HG03558 (cell line): ENCODE data around the gene RBKS.
"Not testable (repeated sequence)": the region's sequence is repeated elsewhere in the genome, so short reads cannot be mapped to it uniquely, and the experiment has no call there.

Experiments
- ATAC-seq: cut with Tn5 transposase; IDR thresholded peaks from one replicate; pipeline ENCODE4 v1.9.1; 2021; ENCODE audit warnings: moderate number of reproducible peaks; ENCODE audit not compliant: unreplicated experiment; ENCODE audit errors: extremely low read depth

Gene RBKS

DNA sequence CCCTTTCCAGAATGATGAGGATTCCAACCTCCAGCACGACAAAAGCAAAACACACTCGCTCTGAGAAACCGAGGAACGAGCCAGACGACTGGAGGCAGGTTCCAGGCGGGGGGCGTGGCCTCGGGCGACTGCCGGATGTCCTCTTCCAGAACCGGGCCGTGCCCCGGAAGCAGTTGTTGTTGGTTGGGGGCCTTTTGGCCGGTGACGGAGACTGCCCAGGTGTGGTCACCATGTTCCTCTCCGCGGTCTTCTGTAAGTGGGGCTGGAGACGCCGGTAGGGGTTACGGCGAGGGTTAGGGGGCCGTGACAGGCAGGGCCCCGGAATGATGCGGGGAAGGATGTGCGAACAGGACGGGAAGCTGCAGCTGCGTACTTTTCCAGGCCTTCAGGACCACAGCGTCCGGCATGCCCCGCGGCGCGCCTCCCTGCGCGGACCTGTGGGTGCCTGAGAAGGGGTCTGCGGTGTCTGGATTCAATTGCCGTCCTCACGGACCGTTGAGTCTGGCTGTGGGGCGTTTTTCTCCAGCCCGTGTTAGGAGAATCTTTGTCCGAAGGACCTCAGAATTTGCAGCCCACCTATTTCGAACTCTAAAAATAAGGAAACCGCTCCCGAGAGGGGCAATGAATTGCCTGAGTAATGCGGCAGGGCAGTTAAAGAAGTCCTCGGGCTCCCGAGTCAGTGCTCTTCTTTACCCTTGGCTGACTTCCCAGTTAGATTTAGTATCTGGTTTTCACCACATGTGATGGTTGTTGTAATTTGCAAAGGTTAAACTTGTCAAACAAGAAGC, 118.4 kb downstream of the RBKS start, which contains the start of gene MRPL33:
Gene MRPL33 (plus strand): TSS at position 172 of the 788 bp plus-strand sequence. CDS start 59 bp downstream, at position 231.
- peak; percentile 86 for ATAC-seq

DNA sequence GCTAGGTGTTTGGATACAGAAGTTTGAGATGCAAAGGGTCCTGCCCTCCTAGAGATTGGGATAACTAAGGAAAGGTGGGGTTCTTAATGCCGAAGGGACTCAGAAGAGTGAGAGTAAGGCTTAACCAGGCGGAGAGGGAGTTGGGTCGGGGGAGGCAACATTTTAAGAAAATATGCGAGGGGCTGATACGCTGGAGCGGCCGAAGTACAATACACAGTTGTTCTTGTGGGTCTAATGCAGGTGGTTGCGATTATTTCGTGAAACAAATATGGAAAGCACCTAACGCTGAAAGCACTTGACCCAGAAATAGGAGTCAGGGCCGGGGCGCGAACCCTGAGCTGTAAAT, 119.0 kb downstream of the RBKS start:
- ATAC-seq = no peak

DNA sequence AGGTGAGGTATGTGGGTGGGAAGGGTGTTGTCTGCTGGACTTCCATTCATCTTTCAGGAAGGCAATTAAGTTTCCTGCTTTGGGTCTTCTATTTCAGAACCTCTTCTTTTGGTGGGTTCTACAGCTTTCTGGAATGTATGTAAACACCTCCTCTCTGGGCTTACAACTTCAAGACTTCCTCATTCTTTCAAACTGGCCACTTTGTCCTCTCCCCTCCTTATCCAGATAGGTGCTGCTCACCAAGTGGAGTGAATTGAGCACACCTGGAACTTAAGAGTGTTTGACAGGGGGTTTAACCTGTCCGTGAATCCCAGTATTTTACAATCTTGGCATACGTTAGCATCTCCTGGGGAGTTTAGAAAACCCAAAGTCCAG, 123.9 kb downstream of the RBKS start:
- ATAC-seq = no peak

DNA sequence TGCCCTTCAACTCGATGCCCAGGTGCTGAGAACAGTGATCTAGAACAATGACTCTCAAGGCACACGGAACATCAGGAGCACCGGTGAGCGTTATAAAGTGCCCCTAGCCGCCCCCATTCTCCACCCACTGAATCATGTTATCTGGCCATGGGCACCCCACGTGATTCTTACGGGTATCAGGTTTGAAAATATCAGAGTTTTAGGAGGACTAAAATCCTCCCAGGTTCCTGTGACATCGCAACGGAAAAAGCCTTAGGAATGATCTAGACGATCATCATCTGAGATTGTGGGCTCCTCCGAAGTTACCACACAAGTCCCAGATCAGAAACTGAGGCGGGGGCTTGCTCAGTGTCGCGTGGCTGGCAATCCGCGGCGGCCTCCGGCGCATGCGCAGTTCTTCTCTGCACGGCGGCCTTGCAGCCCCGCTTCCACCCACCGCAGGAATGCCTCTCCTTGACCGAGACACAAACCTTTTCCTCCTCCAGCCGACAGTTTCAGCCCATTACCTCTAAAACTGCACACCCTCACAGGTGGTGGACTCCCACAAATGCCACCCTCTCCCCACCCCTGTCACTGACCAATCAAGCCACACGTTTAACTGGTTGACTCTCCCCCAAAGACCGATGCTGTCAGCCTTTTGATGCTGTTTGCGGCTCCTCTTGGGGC, 124.4 kb downstream of the RBKS start:
- ATAC-seq = no peak

DNA sequence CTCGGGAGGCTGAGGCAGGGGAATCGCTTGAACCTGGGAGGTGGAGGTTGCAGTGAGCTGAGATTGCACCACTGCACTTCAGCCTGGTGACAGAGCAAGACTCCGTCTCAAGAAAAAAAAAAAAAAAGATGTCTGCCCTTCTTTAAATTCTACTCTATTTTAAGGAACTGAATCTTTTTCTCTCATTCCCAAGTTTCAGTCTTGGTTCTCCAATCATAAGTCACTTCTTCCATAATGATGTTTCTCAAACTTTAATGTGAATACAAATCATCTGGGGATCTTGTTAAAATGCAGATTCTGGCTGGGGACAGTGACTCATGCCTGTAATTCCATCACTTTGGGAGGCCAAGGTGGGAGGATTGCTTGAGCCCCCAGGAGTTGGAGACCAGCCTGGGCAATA, 125.7 kb downstream of the RBKS start:
- ATAC-seq = not testable (repeated sequence)

DNA sequence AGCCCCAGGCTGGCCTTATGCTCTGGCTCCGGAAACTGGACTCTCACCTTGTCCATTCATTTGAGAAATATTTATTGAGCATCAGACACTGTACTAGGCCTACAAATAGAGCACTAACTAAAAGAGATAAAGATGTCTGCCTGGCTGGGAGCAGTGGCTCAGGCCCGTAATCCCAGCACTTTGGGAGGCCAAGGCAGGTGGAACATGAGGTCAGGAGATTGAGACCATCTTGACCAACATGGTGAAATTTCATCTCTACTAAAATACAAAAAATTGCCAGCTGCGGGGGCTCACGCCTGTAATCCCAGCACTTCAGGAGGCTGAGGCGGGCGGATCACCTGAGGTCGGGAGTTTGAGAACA, 126.3 kb downstream of the RBKS start:
- ATAC-seq = no peak

DNA sequence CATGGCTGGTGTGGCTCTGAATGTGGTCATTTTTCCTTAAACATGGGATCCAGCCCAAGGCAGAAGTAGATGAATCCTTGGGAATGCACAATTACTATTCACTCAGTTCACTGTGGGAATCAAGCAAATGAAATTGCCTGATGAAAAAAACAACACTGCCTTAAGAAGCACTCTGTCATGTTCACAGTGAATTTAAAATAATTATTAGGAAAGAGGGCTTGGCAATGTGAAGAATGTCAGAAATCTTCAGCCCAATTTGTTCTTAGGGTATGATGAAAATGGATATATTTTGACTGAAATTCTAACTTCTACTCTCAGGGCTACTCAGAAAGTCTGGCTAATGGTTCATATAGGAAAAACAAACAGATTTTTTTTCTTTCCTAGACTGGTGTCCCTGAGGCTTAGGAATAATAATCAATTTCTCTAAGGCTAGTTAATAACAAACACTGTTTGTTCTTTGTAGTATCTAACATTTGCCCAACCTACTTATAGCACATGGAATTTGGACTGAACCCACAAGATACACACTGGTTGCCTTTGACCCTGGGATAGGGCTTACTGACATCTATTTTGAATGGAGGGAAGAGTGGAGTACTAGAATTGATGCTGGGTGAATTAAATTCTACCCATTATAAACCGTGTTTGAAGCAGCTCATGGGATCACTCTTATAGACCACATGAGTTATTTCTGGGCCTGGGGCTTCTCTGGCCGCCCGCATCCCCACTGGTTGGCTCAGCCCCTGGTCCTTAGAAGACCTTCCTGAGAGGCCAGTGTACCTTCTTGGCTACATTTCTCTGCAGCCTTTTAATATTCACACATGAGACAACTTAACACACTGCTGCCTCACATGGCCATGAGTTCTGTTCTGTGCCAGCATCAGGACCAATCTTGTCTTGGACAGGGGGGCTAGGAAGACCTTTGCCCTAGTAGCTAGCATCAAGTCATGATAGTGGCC, 127.0 kb downstream of the RBKS start:
- ATAC-seq = no peak

DNA sequence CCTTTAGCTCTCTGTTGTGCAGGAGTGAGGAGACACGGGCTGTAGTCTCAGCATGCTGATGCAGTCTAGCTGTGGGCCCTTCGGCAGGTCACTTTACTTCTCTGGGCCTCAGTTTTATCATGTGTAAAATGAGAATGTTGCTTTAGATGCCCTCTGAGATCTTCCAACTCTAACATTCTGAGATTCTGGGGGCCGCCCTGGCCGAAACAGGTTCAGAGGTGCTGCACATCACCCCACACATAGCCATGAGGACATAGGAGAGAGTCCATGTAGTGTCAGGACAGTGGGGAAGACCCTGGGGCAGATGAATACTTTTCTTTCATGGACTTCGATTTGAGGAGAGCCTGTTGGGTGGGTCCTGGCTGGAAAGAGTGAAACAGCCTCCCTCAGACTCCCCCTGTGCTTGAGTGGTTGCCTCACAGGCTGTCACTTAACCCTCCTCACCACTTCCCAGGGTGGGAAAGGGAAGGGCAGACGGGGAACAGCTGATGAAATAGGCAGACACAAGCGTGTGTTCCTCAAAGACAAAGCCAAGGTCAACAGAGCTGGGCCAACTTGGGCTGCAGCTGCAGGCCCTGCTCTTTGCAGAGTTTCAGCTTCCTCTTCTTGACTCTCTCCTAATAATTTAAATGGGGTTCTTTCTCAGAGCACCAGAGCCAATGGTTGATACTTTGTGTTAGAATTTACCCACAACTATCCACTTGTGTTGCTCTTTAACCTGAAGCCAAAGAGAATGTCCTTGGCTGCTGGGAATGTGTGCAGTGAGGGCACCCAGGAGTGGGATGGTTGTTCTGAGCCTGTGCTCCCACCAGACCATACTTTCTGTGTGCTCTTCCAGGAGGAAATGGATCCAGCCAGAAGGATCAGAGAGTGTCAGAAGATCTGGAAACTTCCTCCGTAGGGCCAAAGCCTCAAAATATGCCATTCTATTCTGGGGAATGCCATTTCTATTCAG, 133.4 kb downstream of the RBKS start:
- no peak for ATAC-seq

DNA sequence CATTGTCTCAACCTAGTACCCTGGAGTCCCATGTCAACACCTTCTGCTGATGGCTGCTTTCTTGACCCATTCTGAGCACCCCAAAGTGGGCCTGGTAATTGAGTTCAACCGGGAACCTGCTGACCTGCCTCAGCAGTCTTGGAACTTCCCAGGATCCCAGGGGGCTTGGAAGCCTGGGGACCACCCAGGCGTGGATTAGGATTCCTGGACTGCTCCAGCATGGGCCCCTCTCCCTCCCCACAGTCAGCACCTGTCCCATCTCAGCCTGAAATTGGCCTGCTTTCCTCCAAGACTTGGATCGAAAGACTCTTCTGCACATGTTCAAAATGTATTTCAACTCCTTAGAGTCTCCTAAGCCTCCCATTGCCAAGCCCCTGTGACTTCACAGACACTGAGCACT, 134.1 kb downstream of the RBKS start:
- ATAC-seq = no peak

DNA sequence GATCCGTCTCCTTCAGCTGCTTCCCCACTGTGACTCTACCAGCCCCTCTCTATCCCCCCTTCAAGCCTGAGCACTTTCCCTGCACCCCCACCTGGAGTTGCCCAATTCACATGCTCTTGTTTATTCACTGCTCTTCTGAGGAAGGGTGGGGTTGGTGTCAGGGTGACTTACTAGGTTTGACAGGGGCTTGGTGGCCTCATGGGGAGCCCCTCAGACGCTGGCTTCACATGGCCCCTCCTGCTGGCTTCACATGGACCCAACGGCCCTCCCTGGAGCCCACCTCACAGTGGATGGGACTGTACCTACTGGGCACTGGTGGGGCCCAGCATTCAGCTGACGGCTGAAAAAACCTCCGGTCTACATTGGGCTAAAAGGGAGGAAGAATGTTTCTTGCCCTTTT, 135.4 kb downstream of the RBKS start:
- no peak for ATAC-seq

DNA sequence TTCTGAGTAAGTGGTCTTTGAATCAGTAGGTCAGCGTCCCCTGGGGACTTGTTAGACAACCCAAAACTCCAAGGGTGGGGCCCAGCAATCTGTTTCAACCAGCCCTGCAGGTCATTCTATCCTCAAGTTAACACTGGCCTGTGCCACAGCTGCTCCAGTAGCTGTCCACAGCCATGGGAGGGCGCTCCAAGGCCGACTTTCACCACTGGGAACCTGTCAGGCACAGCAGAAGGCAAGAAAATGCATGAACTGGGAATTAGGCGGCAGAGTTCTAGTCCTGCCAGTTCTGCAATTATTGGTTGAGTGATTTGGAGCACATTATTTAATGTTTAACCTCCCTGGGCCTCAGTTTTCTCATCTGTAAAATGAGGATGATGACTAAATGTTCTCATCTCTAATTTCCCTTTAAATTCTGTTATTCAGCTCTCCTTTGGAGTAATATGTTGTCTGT, 136.0 kb downstream of the RBKS start:
- no peak for ATAC-seq

DNA sequence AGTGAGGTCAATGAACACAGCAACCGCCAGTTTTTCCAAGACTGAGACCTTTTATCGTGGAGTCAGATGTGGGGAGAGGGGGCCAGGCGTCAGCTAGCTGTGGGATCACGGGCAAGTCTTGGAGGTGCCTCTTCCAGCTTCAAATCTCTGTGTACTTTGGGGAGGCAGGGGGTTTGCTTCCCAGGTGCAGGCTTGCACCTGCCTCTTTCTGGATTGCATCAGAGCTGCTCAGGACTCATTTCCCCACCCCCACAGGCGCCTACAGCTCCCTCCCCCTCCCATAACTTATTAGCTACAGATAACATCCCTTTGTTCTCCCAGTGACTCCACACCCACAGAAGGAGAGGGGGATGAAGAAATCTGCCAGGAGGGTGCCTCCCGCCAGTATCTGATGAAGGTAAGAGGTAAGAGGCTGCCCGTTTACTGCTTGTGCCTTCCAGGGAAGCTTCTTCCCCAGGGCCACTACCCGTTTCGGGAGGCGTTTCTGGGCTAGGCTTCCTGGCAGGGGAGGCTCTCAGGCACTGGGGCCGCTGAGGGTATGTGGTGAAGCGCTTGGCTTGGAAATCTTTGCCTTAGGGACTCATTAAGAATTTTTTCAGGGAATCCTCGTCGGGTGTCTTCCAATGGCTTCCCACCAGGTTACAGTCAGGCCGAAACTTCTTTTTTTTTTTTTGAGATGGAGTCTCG, 137.5 kb downstream of the RBKS start:
- ATAC-seq = no peak

DNA sequence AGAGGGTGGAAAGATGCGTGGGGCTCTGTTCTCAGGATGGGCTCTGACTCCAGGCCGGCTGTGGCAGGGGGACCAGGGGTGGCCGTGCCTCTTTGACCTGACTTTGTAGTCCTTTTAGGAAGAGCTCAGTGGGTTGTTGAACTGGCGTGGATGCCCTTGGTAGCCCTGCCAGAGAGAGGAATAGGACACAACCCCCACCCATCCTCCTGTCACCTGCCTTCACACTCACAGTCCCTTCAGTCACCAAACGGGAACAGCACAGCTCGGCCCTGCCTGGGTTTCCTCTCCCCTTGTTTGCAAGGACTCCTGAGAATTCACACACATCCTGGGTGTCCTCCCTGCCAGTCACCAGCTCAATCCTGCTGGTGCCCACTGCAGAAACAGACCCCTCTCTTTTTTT, 138.8 kb downstream of the RBKS start:
- ATAC-seq = no peak

DNA sequence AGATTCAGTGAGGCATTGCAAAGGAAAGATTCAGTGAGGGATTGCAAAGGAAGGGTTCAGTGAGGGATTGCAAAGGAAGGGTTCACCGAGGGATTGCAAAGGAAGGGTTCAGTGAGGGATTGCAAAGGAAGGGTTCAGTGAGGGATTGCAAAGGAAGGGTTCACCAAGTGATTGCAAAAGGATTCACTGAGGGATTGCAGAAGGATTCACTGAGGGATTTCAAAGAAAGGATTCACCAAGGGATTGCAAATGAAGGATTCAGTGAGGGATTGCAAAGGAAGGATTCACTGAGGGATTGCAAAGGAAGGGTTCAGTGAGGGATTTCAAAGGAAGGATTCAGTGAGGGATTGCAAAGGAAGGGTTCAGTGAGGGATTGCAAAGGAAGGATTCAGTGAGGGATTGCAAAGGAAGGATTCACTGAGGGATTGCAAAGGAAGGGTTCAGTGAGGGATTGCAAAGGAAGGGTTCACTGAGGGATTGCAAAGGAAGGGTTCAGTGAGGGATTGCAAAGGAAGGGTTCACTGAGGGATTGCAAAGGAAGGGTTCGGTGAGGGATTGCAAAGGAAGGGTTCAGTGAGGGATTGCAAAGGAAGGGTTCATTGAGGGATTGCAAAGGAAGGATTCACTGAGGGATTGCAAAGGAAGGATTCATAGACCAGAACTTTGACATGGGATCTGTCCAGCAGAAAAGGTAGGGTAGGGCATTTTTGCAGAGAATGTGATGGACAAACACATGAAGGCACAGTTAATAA, 141.2 kb downstream of the RBKS start:
- not testable (repeated sequence) for ATAC-seq

DNA sequence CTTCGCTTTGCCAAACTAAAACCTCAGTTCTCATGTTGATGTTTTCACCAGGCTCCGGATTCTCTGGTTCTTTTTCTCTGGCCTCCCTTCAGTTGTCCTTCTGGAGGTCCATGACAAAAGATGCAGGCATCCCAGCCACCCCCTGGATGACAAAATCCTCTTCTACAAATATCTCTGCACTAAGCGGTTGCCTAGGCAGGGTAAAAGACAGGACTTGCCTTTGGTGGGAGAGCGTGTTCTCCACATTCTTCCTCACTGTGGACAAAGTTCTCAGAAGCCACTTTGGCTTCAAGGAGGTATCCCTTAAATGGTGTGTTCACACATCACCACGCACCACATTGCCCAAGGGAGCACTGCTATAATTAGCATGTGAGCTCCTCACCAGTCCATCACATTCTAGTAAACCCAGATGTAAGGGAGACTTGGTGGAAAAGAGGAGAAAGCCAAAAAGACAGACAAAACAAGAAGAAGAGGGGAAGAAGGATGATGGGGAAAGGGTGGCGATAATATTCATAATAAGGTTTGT, 142.3 kb downstream of the RBKS start:
- no peak for ATAC-seq

DNA sequence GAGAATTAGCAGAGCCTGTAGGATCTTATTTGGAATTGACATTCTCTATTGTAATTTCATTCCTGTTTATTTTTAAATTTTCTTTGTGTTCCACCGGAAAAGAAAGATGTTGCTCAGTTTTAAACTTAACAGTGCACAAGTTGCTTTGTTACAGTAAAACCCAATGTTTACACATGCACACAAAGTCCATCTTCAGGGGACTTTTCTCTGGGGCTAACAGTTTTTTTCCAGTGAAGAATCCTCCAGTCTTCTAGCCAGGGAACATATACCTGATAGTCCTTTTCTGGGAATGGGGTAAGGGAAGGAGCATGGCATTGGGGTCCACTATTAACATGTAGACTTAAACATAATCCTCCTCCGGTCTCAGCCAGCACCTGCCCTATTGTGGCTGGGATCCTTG, 143.9 kb downstream of the RBKS start:
- no peak for ATAC-seq

DNA sequence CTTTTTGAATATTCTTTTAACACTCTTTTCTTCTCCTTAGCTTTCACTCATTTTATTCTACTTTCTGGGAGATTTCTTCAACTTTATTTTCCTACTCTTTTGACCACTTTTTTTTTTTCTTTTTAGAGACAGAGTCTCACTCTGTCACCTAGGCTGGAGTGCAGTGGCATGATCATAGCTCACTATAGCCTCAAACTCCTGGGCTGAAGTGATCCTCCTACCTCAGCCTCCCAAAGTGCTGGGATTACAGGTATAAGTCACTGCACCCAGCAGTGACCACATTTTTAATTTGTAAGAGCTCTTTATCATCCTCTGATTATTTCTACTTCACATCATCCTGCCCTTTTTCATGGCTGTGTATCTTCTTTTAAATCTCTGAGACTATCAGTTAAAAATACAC, 144.7 kb downstream of the RBKS start:
- not testable (repeated sequence) for ATAC-seq

DNA sequence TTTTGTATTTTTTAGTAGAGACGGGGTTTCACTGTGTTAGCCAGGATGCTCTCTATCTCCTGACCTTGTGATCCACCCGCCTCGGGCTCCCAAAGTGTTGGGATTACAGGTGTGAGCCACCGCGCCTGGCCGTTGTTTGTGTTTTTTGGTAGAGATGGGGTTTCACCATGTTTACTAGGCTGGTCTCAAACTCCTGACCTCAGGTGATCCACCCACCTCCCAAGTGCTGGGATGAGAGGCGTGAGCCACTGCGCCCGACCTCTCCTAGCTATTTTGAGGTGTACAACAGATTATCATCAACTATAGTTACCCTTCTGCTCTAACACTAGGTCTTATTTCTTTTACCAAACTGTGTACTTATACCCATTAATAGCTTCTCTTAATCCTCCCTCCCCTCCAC, 147.6 kb downstream of the RBKS start:
- no peak for ATAC-seq
